Measurements from ENCODE around the gene DHRSX.
"Not testable (repeated sequence)": the region's sequence is repeated elsewhere in the genome, so short reads cannot be mapped to it uniquely, and the experiment has no call there.

The DHRSX gene

DNA sequence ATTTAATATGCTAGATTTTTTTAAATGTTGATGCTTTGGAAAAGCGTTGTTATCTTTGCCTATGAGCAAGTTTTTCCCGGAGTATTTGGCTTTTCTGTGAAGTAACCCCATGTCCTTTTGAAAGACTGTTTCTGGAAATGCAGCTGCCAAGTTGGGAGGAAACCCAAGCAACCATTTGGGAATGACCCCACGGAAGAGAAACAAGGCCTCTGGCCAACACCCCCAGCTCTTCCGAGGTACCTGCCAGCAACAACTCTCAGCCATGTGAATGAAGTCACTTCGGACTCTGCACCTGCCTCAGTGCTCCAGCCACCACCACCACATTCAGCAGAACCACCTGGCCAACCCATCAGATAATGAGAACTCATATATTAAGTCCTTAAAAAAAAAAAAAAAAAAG is 36.2 kb upstream of the DHRSX start:
- H3K4me3 ChIP-seq (ENCODE audit: low read depth, low read length), result no peak overlapping the region
- H3K36me3 ChIP-seq, result no peaks in the 10 kb centered on the region
- DNase-seq, result no peak
- TF ChIP-seq, protein P1, sequence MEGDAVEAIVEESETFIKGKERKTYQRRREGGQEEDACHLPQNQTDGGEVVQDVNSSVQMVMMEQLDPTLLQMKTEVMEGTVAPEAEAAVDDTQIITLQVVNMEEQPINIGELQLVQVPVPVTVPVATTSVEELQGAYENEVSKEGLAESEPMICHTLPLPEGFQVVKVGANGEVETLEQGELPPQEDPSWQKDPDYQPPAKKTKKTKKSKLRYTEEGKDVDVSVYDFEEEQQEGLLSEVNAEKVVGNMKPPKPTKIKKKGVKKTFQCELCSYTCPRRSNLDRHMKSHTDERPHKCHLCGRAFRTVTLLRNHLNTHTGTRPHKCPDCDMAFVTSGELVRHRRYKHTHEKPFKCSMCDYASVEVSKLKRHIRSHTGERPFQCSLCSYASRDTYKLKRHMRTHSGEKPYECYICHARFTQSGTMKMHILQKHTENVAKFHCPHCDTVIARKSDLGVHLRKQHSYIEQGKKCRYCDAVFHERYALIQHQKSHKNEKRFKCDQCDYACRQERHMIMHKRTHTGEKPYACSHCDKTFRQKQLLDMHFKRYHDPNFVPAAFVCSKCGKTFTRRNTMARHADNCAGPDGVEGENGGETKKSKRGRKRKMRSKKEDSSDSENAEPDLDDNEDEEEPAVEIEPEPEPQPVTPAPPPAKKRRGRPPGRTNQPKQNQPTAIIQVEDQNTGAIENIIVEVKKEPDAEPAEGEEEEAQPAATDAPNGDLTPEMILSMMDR (IDR thresholded peaks at IDR 0.05; ENCODE audit: low read depth, low read length), result no peak
- no peaks in the 10 kb centered on the region for H3K27me3 ChIP-seq
- H3K4me1 ChIP-seq, result no peaks in the 10 kb centered on the region
- no peaks in the 10 kb centered on the region for H3K9me3 ChIP-seq

DNA sequence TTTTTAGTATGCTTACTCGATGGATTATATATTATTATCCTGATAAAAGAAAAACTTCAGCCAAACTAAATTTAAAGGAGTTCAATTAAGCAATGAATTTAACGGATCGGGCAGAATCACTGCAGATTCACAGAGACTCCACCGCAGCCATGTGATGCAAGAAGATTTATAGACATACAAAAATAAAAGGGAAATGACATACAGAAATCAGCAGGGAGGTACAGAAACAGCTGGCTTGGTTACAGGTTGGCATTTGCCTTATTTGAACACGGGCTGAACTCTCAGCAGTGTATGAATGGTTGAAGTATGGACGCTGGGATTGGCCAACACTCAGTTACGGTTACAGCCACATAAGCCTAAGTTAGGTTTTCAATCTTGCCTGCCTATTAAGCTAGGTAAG is 35.4 kb upstream of the DHRSX start:
- no peaks in the 10 kb centered on the region for H3K36me3 ChIP-seq
- H3K4me1 ChIP-seq, result no peaks in the 10 kb centered on the region
- H3K9me3 ChIP-seq, result no peaks in the 10 kb centered on the region
- no peak overlapping the region for H3K4me3 ChIP-seq (ENCODE audit: low read depth, low read length)
- no peak for DNase-seq
- TF ChIP-seq, protein P1 (IDR thresholded peaks at IDR 0.05; ENCODE audit: low read depth, low read length), result no peak
- H3K27me3 ChIP-seq, result no peaks in the 10 kb centered on the region

DNA sequence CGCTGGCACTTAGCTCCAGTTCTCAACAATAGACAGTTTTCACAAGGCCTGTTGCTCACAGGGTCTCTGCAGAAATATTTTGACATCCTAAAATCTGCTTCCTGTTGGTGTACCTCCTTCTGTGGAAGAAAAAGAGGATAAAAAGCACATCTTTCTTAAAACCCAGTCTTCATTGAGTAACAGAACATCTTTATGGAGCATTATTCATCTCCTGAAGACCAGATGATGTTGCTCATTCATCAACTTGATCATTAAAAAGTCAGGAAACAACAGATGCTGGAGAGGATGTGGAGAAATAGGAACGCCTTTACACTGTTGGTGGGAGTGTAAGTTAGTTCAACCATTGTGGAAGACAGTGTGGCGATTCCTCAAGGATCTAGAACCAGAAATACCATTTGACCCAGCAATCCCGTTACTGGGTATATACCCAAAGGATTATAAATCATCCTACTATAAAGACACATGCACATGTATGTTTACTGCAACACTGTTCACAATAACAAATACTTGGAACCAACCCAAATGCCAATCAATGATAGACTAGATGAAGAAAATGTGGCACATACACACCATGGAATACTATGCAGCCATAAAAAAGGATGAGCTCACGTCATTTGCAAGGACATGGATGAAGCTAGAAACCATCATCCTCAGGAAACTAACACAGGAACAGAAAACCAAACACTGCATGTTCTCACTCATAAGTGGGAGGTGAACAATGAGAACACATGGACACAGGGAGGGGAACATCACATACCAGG is 33.7 kb upstream of the DHRSX start:
- H3K4me1 ChIP-seq, H3K9me3 ChIP-seq, H3K27me3 ChIP-seq: not testable (repeated sequence)

DNA sequence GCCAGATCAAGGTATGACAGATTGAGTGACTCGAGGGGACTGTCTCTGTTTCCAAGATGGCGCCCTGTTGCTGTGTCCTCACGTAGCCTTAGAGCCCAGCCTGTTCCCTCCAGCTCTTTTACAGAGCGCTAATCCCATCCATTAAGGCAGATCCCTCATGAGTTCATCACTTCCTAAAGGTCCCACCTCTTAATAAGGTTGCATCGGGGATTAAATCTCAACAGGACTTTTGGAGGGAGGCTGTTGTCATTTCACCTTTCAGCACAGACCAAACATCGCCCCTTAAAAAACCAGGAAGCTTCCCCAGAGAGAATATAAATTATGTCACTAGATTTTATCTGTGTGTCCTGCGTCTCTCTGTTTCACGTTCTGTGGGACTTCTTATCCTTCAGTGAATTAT is 32.6 kb upstream of the DHRSX start:
- no peaks in the 10 kb centered on the region for H3K9me3 ChIP-seq
- no peaks in the 10 kb centered on the region for H3K27me3 ChIP-seq
- TF ChIP-seq, protein P1 (IDR thresholded peaks at IDR 0.05; ENCODE audit: low read depth, low read length), result no peak
- peak; percentile 2 for DNase-seq
- H3K4me1 ChIP-seq, result no peaks in the 10 kb centered on the region
- no peaks in the 10 kb centered on the region for H3K36me3 ChIP-seq
- no peak overlapping the region; the same call in 1 of the 2 replicates for H3K4me3 ChIP-seq (ENCODE audit: low read depth, low read length)

More for the DNA sequence above, 33.7 kb upstream of the DHRSX start:
- H3K36me3 ChIP-seq; DNase-seq; H3K4me3 ChIP-seq (ENCODE audit: low read depth, low read length): not testable (repeated sequence)

DNA sequence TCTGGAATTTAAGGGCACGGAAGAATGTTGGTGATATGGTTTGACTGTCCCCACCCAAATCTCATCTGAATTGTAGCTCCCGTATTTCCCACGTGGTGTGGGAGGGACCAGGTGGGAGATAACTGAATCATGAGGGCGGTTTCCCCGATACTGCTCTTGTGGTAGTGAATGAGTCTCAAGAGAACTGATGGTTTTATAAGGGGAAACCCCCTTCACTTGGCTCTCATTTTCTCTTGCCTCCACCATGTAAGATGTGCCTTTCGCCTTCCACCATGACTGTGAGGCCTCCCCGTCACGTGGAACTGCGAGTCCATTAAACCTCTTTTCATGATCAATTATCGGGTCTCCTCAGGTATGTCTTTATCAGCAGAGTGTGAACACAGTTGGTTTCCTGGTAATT is 25.6 kb upstream of the DHRSX start:
- DNase-seq, result no peak
- H3K4me3 ChIP-seq (ENCODE audit: low read depth, low read length), result no peak overlapping the region
- TF ChIP-seq, protein P1 (IDR thresholded peaks at IDR 0.05; ENCODE audit: low read depth, low read length), result no peak
- no peaks in the 10 kb centered on the region for H3K4me1 ChIP-seq
- H3K27me3 ChIP-seq, result no peaks in the 10 kb centered on the region
- H3K36me3 ChIP-seq, result no peaks in the 10 kb centered on the region
- H3K9me3 ChIP-seq, result no peaks in the 10 kb centered on the region

DNA sequence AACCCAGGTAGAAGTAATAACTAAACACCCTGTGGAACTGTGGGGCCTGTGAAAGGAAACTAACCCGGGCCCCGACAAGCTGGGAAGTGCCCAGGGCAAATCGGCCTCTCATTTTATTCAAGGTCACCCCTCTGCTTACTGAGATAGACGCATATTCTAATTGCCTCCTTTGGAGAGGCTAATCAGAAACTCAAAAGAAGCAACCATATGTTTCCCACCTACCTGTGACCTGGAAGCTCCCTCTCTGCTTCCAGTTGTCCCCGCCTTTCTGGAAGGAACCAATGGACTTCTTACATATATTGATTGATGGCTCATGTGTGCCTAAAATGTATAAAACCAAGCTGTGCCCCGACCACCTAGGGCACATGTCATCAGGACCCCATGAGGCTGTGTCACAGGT is 23.1 kb upstream of the DHRSX start:
- no peak overlapping the region for H3K4me3 ChIP-seq (ENCODE audit: low read depth, low read length)
- no peaks in the 10 kb centered on the region for H3K36me3 ChIP-seq
- H3K27me3 ChIP-seq, result no peaks in the 10 kb centered on the region
- H3K4me1 ChIP-seq, result no peaks in the 10 kb centered on the region
- TF ChIP-seq, protein P1 (IDR thresholded peaks at IDR 0.05; ENCODE audit: low read depth, low read length), result no peak
- no peaks in the 10 kb centered on the region for H3K9me3 ChIP-seq
- no peak for DNase-seq

Measured in BE2C (cell line).